Fibroblast of villous mesenchyme (primary cell): ENCODE measurements around the gene KCNMA1. TPM values are rescaled to one million over a fixed set of nuclear protein-coding genes. Genes with fewer than 3 reads are reported as not detected.

Source experiments
- DNase-seq: peaks from one replicate; pipeline ENCODE4 v3.0.0-alpha.2; 2010; ENCODE audit warnings: low read depth
- H3K4me3 ChIP-seq: 2 replicates; pipeline ENCODE4 v1.5.1; 2011; ENCODE audit warnings: low read depth, mild to moderate bottlenecking, low read length
- total RNA-seq: library from RNA; depleted of rRNA; stranded (reverse); fragments of >200 nt; gene quantifications from 2 replicates; pipeline ENCODE4 v1.2.3, GENCODE V29; 2012
- TF ChIP-seq, protein P1 (sequence below): IDR thresholded peaks from 2 replicates; pipeline ENCODE4 v1.5.1; 2012; ENCODE audit warnings: low read depth, mild to moderate bottlenecking, low read length; ENCODE audit not compliant: insufficient read depth

KCNMA1 gene
- total RNA-seq, 1 donor: 36.7 TPM

DNA sequence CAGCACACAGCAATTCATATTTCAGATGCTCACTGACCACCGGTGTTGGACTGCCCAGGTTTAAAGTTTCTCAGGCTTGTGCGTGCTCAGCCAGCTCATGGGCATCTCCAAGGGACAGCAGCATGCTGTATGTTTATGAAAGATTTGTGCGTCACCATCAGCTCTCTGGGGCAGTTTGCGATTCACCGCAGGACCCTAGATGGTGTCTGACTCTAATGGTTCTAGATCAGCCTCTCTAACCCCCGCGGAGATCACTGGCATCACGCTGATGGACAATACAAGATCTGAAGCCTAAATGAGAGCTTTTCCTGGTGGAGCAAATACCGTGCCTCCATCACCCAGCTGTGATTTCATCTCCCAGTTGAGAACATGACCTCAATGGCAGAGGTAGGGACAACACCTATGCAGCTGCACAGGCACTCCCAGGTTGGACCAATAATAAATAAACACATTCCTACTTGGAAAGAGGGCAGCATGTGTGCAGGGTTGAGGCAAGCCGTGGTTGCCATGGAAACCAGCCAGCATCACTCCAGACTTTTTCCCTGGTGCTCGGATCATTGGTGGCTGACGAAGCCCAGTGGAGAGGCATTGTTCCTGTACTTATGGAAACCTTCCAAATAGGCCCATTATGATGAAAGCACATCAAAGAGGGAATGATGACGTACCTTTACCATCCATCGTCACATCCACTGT, 253.6 kb downstream of the KCNMA1 start:
- no peak for DNase-seq
- TF ChIP-seq, protein P1, sequence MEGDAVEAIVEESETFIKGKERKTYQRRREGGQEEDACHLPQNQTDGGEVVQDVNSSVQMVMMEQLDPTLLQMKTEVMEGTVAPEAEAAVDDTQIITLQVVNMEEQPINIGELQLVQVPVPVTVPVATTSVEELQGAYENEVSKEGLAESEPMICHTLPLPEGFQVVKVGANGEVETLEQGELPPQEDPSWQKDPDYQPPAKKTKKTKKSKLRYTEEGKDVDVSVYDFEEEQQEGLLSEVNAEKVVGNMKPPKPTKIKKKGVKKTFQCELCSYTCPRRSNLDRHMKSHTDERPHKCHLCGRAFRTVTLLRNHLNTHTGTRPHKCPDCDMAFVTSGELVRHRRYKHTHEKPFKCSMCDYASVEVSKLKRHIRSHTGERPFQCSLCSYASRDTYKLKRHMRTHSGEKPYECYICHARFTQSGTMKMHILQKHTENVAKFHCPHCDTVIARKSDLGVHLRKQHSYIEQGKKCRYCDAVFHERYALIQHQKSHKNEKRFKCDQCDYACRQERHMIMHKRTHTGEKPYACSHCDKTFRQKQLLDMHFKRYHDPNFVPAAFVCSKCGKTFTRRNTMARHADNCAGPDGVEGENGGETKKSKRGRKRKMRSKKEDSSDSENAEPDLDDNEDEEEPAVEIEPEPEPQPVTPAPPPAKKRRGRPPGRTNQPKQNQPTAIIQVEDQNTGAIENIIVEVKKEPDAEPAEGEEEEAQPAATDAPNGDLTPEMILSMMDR: no peak
- no peak overlapping the region for H3K4me3 ChIP-seq

DNA sequence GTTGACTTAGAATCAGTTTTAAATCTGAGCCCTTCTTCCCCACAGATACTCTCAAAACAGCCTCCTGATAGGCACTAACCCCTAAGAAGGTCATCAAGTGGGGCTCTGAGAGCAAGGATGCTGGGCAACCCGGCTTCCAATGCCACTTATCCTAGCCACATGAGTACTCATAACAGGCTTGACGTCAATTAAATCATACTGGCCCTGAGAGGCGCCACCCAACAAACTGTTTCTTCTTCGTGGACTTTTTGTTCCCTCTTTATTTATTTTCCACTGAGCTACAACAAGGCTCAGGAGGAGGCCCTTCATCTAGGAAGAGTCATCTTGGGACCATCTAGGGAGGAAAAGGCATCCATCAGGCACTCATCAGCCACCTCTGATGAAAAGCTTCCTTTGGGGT, 255.9 kb downstream of the KCNMA1 start:
- H3K4me3 ChIP-seq: no peak overlapping the region
- DNase-seq: no peak
- TF ChIP-seq, protein P1: no peak

DNA sequence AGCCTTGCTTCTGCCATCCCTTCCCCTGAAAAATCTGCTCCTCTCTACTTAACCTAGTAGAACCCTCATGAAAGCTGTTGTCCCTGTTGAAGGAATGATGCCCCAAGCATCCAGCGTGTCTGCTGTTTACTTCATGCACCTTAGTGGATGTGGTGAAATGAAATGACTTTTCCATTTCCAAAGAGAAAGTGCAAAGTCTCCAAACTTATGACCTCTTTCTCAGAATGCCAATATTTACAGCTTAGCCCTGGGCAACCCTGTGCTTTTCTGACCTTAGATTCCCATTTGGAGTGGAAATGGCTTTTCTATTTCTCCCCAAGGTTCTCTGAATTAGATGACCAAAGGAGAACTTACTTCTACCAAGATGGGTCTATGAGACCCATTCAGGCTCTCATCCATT, 256.9 kb downstream of the KCNMA1 start:
- DNase-seq: no peak
- no peak overlapping the region for H3K4me3 ChIP-seq
- TF ChIP-seq, protein P1: no peak

DNA sequence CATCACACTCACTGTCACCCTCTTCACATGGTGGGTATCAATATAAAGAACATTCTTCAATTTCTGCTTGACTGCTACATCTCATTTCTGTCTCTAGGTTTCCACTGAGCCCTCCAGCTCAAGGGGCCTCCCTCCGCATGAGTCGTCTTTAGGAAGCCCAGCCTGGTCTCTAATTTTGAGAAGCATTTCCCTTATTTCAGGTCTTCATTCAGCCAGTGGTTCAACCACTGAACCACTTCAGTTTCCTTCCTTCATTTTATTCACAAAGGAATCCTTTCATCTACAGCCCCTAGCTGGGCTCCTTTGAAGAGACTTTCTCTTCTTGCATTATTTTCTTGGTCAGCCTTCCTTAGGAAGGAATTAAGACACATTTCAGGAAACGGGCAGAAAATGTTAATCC, 257.4 kb downstream of the KCNMA1 start:
- TF ChIP-seq, protein P1: no peak
- no peak for DNase-seq
- no peak overlapping the region for H3K4me3 ChIP-seq

DNA sequence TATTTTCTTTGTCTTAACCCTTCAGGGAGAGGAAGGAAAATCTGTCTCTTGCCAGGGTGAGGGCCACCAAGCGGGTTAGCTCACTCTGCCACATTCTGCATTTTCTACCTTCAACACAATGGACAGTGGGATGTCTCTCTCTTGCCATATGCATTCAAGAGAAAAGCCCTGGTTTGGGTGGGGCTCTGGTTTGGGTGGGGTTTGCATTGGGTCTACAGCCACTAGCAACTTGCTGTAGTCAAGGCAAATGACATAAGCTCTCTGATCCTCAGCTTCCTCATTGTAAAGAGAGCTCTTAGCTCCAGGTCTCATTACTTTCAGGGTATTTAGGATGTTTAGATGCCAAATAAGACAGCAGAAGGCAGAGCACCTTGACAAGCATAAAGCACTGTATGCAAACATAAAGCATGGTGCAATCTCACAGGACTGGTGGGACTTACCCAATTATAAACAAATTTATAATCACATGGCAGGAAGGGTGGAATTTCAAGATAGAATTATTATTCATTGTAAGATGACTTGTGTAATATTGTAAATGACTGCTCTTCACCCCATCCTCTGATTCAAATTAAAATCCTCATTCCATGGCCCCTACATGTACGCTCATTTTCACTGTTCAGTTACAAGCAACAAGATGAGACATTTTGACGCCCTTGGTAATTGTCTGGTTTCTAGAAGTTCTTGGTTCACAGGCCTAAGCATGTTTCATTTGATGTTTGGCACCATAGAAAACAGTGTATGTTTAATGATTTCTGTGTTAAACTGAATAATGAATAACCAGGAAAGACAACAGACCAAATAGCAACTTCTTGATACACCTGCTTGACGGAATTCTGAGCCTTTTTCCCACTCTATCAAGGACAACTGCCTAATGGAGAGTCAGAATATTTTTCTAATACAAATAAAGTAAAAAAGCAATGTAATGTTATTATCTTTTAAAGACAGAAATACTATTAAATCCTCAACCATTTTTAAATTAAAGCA, 258.9 kb downstream of the KCNMA1 start:
- DNase-seq: no peak

DNA sequence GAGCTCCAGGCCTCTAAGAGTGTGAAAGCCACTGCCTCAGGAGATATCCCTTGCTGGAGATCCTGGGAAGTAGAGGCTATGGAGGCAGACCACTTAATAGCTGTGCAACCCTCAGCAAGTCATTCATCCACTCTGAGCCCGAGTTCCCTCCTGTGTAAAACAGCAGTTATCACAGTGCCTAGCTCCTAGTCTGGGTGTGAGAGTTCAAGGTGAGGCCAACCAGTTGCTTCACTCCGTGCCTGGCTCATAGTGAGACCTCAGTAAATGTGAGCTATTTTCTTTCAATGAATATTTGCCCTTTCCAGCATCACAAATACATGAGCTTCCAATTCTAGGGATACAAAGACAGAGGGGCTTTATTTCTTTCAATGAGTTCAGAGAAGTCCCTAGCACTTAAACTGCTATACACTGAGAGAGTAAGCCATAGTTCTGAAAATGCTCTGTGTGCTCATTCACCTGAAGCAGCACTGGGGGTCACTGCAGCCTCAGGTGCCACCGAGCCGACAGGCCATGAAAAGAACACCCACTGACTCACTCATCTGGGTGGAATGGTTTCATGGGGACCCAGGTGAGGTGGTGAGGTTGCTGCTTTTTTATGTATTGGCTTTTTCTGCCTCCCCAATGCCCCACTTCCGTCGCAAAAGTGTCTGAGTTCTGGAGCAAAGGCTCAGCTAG, 259.8 kb downstream of the KCNMA1 start:
- no peak for DNase-seq
- H3K4me3 ChIP-seq: no peak overlapping the region
- TF ChIP-seq, protein P1: no peak

More for the DNA sequence above, 258.9 kb downstream of the KCNMA1 start:
- no peak overlapping the region for H3K4me3 ChIP-seq
- TF ChIP-seq, protein P1: no peak
